Hepatocyte (in vitro differentiated cells): ENCODE data around the gene LARP4B. TPM values are rescaled to one million over a fixed set of nuclear protein-coding genes. Genes with fewer than 3 reads are reported as not detected.
"Not testable (repeated sequence)": the region's sequence is repeated elsewhere in the genome, so short reads cannot be mapped to it uniquely, and the experiment has no call there.

Experiments
- DNase-seq: peaks from one replicate; pipeline ENCODE4 v3.0.0-alpha.2; 2016; ENCODE audit warnings: low spot score
- H2AFZ ChIP-seq: fragments of 200-600 bp; sonication (generic); 2 replicates; pipeline ENCODE4 v1.6.0; 2016; ENCODE audit warnings: antibody characterized with exemption, mild to moderate bottlenecking
- H3K27ac ChIP-seq: fragments of 200-600 bp; sonication (generic); 2 replicates; pipeline ENCODE4 v1.5.1; 2016; ENCODE audit warnings: mild to moderate bottlenecking
- H3K27me3 ChIP-seq: fragments of 200-600 bp; sonication (generic); 2 replicates; pipeline ENCODE4 v1.6.1; 2016
- H3K36me3 ChIP-seq: fragments of 200-600 bp; sonication (generic); replicated peaks from 2 replicates; pipeline ENCODE4 v1.5.1; 2016; ENCODE audit warnings: low read depth; ENCODE audit not compliant: insufficient read depth
- H3K4me1 ChIP-seq: fragments of 200-600 bp; sonication (generic); 2 replicates; pipeline ENCODE4 v1.5.1; 2016; ENCODE audit warnings: mild to moderate bottlenecking, moderate library complexity; ENCODE audit not compliant: insufficient read depth
- H3K4me2 ChIP-seq: fragments of 200-600 bp; sonication (generic); 2 replicates; pipeline ENCODE4 v1.6.0; 2016
- H3K4me3 ChIP-seq: fragments of 200-600 bp; sonication (generic); 2 replicates; pipeline ENCODE4 v1.5.1; 2016; ENCODE audit warnings: mild to moderate bottlenecking
- H3K79me2 ChIP-seq: fragments of 200-600 bp; sonication (generic); 2 replicates; pipeline ENCODE4 v1.6.0; 2017; ENCODE audit warnings: mild to moderate bottlenecking
- H3K9me2 ChIP-seq: fragments of 200-600 bp; sonication (generic); replicated peaks from 2 replicates; pipeline ENCODE4 v1.6.0; 2017; ENCODE audit warnings: mild to moderate bottlenecking; ENCODE audit not compliant: insufficient read depth
- H3K9me3 ChIP-seq: fragments of 200-600 bp; sonication (generic); 2 replicates; pipeline ENCODE4 v1.5.1; 2016; ENCODE audit warnings: low read depth, mild to moderate bottlenecking
- H4K20me1 ChIP-seq: fragments of 200-600 bp; sonication (generic); 2 replicates; pipeline ENCODE4 v1.6.0; 2016; ENCODE audit warnings: mild to moderate bottlenecking; ENCODE audit not compliant: insufficient read depth, poor library complexity, severe bottlenecking
- EZH2 ChIP-seq: fragments of 200-600 bp; sonication (generic); IDR thresholded peaks from 2 replicates; pipeline ENCODE4 v1.6.1; 2016; ENCODE audit warnings: antibody characterized with exemption, mild to moderate bottlenecking, borderline replicate concordance
- EZH2phosphoT487 ChIP-seq: fragments of 200-600 bp; sonication (generic); IDR thresholded peaks from one replicate; pipeline ENCODE4 v1.6.1; 2018; ENCODE audit warnings: antibody characterized with exemption, mild to moderate bottlenecking, low read depth, moderate library complexity; ENCODE audit not compliant: unreplicated experiment, severe bottlenecking
- WGBS: methylation state at CpG from one replicate; pipeline ENCODE4 v1.1.6; 2016; ENCODE audit warnings: low lambda C conversion rate; ENCODE audit errors: missing lambda C conversion rate; 5-methylcytosine and 5-hydroxymethylcytosine counted together
- polyA plus RNA-seq: library from polyadenylated mRNA; unstranded; fragments of >200 nt; fragmentation: Nextera tagmentation; extraction: Ambion mirVana; gene quantifications from 2 replicates; pipeline ENCODE4 v1.2.1, GENCODE V29; 2016
- total RNA-seq: library from RNA; depleted of rRNA; stranded (reverse); fragments of >200 nt; gene quantifications from 2 replicates; pipeline ENCODE4 v1.2.3, GENCODE V29; 2014
- TF ChIP-seq, protein P1 (sequence below): fragments of 200-600 bp; sonication (generic); IDR thresholded peaks from 2 replicates; pipeline ENCODE4 v1.5.1; 2016; ENCODE audit warnings: antibody characterized with exemption, mild to moderate bottlenecking; ENCODE audit not compliant: poor library complexity

Gene LARP4B
- total and polyA plus RNA-seq, 2 experiments from 2014 or later: 28.4 to 43.4 TPM

DNA sequence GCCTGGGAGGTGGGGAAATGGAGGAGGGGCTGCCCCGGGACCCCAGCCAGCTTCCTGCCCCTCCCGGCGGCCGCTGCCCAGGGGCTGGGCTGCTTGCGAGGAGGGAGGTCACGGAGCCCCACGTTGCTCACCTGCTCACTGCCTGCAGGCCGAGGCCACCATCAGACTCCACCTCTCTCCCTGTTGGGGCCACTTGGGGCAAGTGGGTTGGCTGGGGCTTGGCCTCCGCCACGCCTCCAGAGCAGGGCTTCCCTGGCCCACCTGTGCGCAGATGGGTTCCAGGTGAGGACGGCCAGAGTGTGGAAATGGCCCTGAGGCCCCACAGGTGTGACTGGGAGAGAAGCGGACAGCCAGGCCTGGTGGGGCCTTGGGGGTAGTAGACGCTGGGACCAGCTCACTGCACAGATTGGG is 159.3 kb downstream of the LARP4B start:
- TF ChIP-seq EZH2 (no peak), EZH2phosphoT487 (no peak)
- TF ChIP-seq, protein P1, sequence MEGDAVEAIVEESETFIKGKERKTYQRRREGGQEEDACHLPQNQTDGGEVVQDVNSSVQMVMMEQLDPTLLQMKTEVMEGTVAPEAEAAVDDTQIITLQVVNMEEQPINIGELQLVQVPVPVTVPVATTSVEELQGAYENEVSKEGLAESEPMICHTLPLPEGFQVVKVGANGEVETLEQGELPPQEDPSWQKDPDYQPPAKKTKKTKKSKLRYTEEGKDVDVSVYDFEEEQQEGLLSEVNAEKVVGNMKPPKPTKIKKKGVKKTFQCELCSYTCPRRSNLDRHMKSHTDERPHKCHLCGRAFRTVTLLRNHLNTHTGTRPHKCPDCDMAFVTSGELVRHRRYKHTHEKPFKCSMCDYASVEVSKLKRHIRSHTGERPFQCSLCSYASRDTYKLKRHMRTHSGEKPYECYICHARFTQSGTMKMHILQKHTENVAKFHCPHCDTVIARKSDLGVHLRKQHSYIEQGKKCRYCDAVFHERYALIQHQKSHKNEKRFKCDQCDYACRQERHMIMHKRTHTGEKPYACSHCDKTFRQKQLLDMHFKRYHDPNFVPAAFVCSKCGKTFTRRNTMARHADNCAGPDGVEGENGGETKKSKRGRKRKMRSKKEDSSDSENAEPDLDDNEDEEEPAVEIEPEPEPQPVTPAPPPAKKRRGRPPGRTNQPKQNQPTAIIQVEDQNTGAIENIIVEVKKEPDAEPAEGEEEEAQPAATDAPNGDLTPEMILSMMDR: no peak
- no peaks in the 10 kb centered on the region for H3K79me2 ChIP-seq
- H3K27ac ChIP-seq: no peak overlapping the region
- no peaks in the 10 kb centered on the region for H3K4me1 ChIP-seq
- no peak overlapping the region for H3K4me2 ChIP-seq
- H3K4me3 ChIP-seq: no peak overlapping the region
- DNase-seq: no peak
- H3K36me3 ChIP-seq: no peaks in the 10 kb centered on the region
- no peaks in the 10 kb centered on the region for H4K20me1 ChIP-seq
- no peaks in the 10 kb centered on the region for H3K9me2 ChIP-seq
- no peak overlapping the region for H2AFZ ChIP-seq
- H3K27me3 ChIP-seq: no peaks in the 10 kb centered on the region
- 85% methylated on average over 14 of the region's 14 CpGs for WGBS
- no peaks in the 10 kb centered on the region for H3K9me3 ChIP-seq

DNA sequence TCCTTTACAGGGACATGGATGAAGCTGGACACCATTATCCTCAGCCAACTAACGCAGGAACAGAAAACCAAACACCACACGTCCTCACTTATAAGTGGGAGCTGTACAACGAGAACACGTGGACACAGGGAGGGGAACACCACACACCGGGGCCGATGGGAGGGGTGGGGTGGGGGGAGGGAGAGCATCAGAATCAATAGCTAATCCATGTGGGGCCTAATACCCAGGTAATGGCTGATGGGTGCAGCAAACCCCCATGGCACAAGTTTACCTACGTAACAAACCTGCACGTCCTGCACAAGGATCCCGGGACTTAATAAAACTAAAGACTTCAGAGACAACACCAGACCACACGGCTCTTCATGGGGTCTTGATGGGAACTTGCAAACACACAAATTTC is 159.9 kb downstream of the LARP4B start:
- WGBS: 94% methylated on average over 10 of the region's 10 CpGs

DNA sequence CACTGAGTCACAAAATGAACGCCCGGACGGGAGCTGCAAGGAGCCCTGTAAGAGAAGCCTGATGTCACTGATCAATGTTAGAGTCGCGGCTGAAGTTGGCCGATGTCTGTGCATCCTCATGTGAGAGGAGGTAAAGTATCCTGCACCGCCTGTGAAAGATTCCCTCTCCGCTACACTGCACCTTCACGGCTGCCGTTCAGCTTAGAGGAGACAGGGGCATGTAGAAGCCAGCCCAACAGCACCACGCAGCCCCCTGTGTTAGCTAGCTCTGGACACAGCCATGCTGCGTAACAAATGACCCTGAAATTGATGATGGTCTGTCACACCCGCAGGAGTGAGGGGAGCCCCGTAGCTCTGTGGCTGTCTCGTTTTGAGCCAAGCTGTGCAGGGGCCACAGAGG is 160.5 kb downstream of the LARP4B start:
- H3K79me2 ChIP-seq: no peaks in the 10 kb centered on the region
- H3K9me2 ChIP-seq: no peaks in the 10 kb centered on the region
- no peak overlapping the region for H3K4me2 ChIP-seq
- no peaks in the 10 kb centered on the region for H3K4me1 ChIP-seq
- H3K27me3 ChIP-seq: no peaks in the 10 kb centered on the region
- H3K4me3 ChIP-seq: no peak overlapping the region
- H4K20me1 ChIP-seq: no peaks in the 10 kb centered on the region
- TF ChIP-seq EZH2phosphoT487 (no peak), EZH2 (no peak)
- TF ChIP-seq, protein P1: no peak
- no peaks in the 10 kb centered on the region for H3K36me3 ChIP-seq
- no peaks in the 10 kb centered on the region for H3K9me3 ChIP-seq
- no peak overlapping the region for H2AFZ ChIP-seq
- WGBS: 93% methylated on average over 15 of the region's 15 CpGs
- DNase-seq: no peak
- no peak overlapping the region for H3K27ac ChIP-seq

More for the DNA sequence above, 159.9 kb downstream of the LARP4B start:
- Histone ChIP-seq H3K4me1 (no peaks in the 10 kb centered on the region), H3K36me3 (no peaks in the 10 kb centered on the region), H3K79me2 (no peaks in the 10 kb centered on the region), H4K20me1 (no peaks in the 10 kb centered on the region), H3K27ac (no peak overlapping the region), H3K27me3 (no peaks in the 10 kb centered on the region), H2AFZ (no peak overlapping the region), H3K4me2 (no peak overlapping the region), H3K9me2 (no peaks in the 10 kb centered on the region), H3K9me3 (no peaks in the 10 kb centered on the region), H3K4me3 (no peak overlapping the region)
- no peak for DNase-seq
- TF ChIP-seq EZH2phosphoT487: no peak
- TF ChIP-seq, protein P1: no peak
- no peak for TF ChIP-seq EZH2

DNA sequence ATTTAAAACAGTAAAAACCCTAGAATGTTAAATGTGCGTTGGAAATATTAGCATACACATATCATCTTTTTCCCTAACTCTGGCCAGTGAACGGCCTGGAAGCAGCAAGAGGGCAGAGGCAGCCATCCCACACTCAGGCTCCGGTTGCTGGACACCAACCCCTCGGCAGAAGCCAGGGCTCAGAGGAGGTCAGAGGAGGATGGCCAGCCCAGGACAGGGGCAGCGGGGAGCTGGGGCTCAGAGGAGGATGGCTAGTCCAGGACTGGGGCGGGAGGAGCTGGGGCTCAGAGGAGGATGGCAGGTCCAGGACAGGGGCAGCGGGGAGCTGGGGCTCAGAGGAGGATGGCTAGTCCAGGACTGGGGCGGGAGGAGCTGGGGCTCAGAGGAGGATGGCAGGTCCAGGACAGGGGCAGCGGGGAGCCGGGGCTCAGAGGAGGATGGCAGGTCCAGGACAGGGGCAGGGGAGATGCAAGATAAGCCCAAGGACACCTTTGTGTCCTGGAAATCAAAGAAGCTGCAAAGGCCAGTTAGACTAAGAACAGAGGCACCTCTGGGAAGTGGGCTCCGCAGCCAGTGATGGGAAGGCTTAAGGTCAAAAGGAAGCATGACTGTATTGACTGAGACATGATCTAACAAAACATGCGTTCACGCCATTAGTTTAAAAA is 161.3 kb downstream of the LARP4B start:
- H3K9me2 ChIP-seq: not testable (repeated sequence)

More for the DNA sequence above, 161.3 kb downstream of the LARP4B start:
- not testable (repeated sequence) for H3K9me3 ChIP-seq, H2AFZ ChIP-seq, H3K27me3 ChIP-seq, H3K4me2 ChIP-seq, H3K4me1 ChIP-seq, H3K27ac ChIP-seq, H3K36me3 ChIP-seq, DNase-seq, H3K4me3 ChIP-seq, H4K20me1 ChIP-seq, H3K79me2 ChIP-seq
- 94% methylated on average over 13 of the region's 13 CpGs for WGBS
